HG03469 (cell line): ENCODE data around the gene LASP1NB.
"Not testable (repeated sequence)": the region's sequence is repeated elsewhere in the genome, so short reads cannot be mapped to it uniquely, and the experiment has no call there.

Experiments used
- ATAC-seq: cut with Tn5 transposase; IDR thresholded peaks from one replicate; pipeline ENCODE4 v1.9.1; 2021; ENCODE audit warnings: mild to moderate bottlenecking, moderate library complexity, moderate number of reproducible peaks; ENCODE audit not compliant: unreplicated experiment

The LASP1NB gene

DNA sequence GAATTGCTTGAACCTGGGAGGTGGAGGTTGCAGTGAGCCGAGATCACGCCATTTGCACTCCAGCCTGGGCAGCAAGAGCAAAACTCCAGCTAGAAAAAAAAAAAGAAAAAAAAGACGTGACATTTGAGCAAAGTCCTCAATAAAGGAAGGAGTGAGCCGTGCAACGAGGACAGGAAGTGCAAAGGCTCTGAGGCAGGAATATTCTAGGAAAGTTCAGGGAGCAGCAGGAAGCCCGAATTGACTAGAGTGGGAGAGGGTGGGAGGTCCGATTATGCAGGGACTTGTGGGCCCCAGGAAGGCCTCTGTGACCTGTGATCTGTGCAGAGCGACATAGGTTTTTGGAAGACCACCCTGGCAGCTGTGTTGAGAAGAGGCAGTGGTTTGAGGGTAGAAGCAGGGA, 8.6 kb upstream of the LASP1NB start:
- ATAC-seq, result no peak

DNA sequence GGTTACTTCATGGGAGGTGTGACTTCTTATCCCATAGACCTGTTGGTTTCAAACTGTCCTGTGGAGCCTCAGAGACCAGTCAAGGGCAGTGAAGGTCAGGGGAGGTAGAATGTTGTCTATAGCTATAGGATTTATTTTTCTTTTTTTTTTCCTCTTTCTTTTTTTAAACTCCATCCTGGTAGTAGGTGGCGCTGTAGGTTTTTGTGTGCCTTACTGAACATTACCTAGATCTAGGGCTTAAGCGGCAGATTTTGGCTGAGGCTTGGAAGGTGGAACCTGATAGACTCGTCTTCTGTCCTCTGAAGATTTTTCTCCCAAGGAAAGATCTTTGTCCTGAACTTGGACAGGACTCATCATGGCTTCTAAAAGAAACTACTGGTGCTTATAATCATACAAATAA, 8.2 kb upstream of the LASP1NB start:
- no peak for ATAC-seq

DNA sequence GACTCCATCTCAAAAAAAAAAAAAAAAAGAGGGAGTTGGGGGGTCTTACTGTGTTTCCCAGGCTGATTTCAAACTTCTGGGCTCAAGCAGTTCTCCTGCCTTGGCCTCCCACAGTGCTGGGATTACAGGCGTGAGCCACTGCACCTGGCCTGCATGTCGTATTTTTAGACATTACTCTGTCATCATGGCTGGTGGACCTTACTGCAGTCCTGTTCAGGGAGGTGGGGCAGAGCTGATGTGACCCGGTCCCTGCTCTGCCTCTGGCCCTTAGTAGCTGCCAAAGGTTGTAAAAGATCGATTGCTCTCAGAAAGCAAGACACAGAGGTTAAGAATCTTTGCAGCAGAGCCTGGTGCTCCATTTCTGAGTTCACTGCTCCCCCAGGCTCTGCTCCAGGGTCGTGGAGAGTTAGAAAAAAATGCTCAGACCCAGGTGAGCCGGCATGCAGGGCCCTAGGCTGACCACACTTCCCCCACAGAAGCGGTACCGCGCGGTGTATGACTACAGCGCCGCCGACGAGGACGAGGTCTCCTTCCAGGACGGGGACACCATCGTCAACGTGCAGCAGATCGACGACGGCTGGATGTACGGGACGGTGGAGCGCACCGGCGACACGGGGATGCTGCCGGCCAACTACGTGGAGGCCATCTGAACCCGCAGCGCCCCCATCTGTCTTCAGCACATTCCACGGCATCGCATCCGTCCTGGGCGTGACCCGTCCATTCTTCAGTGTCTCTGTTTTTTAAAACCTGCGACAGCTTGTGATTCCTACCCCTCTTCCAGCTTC, 7.1 kb upstream of the LASP1NB start:
- ATAC-seq, result no peak

DNA sequence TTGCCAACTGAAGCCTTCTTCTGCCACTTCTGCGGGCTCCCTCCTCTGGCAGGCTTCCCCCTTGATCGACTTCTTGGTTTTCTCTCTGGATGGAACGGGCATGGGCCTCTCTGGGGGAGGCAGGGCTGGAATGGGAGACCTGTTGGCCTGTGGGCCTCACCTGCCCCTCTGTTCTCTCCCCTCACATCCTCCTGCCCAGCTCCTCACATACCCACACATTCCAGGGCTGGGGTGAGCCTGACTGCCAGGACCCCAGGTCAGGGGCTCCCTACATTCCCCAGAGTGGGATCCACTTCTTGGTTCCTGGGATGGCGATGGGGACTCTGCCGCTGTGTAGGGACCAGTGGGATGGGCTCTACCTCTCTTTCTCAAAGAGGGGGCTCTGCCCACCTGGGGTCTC, 6.5 kb upstream of the LASP1NB start:
- no peak for ATAC-seq

DNA sequence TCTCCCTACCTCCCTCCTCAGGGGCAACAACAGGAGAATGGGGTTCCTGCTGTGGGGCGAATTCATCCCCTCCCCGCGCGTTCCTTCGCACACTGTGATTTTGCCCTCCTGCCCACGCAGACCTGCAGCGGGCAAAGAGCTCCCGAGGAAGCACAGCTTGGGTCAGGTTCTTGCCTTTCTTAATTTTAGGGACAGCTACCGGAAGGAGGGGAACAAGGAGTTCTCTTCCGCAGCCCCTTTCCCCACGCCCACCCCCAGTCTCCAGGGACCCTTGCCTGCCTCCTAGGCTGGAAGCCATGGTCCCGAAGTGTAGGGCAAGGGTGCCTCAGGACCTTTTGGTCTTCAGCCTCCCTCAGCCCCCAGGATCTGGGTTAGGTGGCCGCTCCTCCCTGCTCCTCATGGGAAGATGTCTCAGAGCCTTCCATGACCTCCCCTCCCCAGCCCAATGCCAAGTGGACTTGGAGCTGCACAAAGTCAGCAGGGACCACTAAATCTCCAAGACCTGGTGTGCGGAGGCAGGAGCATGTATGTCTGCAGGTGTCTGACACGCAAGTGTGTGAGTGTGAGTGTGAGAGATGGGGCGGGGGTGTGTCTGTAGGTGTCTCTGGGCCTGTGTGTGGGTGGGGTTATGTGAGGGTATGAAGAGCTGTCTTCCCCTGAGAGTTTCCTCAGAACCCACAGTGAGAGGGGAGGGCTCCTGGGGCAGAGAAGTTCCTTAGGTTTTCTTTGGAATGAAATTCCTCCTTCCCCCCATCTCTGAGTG, 5.9 kb upstream of the LASP1NB start:
- ATAC-seq, result no peak

DNA sequence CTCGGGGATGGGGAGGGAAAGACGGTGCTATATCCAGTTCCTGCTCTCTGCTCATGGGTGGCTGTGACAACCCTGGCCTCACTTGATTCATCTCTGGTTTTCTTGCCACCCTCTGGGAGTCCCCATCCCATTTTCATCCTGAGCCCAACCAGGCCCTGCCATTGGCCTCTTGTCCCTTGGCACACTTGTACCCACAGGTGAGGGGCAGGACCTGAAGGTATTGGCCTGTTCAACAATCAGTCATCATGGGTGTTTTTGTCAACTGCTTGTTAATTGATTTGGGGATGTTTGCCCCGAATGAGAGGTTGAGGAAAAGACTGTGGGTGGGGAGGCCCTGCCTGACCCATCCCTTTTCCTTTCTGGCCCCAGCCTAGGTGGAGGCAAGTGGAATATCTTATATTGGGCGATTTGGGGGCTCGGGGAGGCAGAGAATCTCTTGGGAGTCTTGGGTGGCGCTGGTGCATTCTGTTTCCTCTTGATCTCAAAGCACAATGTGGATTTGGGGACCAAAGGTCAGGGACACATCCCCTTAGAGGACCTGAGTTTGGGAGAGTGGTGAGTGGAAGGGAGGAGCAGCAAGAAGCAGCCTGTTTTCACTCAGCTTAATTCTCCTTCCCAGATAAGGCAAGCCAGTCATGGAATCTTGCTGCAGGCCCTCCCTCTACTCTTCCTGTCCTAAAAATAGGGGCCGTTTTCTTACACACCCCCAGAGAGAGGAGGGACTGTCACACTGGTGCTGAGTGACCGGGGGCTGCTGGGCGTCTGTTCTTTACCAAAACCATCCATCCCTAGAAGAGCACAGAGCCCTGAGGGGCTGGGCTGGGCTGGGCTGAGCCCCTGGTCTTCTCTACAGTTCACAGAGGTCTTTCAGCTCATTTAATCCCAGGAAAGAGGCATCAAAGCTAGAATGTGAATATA, 4.8 kb upstream of the LASP1NB start:
- ATAC-seq, result no peak

DNA sequence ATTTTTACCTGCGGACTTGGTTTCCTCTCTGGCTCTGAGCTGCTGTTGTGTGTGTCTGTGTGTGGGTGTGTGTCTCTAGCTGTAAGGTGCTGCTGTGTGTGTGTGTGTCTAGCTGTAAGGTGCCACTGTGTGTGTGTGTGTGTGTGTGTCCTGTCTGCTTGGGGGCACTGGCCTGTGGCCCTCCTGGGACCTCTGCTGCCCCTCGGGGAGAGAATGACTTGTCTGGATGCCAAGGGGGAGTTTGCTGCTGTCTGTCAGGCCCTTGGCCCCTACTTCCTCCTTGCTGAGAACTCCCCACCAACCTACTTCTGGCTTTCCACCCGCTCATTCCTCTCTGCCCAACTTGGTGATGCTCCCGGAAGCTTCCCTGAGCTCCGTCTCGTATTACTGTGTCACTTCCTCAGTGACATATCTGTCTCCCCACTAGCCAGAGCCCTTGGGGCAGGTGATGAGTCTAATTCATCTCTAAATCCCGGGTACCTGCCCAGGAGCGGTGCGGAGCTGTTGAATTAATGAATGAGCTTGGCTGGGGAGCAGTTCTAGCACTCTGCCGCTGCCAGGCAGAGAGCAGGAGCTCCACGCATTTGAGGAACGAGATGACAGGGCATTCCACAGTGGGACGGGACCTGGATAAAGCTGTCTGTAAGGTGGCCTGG, 3.5 kb upstream of the LASP1NB start:
- no peak for ATAC-seq

DNA sequence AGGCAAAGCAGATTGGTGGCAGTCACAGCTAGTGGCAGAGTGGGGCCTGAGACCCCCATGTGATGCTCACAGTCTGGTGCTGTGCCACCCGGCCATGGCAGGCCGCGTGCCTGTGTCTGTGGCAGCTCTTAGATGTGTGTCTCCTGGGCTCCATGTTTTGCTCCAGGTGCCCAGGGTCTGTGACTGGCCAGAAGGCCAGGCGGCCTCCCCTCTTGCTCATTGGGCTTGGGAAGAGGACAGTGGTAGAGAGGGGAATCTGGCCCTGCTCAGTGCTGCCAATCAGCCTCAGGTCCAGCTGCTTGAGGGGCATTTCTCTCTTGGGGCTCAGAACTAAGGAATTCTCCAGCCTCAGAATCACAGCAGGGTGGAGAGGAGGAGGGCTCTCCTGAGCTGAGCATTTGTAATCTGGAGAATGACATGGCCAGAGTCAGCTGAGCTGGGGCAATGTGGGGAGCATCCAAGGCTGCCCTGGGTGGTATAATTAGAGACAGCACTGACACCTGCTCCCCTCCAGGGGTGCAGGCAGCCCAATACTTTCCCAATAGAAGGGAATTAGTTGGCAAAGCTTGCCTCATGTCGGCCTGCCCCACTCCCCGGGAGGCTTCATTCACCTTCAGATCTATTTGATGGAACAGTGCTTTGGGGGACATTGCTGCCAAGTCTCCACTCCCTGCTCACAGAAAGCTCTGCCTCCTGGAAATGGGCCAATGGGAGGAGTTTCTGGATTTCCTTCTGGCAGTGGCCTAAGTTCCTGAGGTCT, 2.7 kb upstream of the LASP1NB start:
- no peak for ATAC-seq

DNA sequence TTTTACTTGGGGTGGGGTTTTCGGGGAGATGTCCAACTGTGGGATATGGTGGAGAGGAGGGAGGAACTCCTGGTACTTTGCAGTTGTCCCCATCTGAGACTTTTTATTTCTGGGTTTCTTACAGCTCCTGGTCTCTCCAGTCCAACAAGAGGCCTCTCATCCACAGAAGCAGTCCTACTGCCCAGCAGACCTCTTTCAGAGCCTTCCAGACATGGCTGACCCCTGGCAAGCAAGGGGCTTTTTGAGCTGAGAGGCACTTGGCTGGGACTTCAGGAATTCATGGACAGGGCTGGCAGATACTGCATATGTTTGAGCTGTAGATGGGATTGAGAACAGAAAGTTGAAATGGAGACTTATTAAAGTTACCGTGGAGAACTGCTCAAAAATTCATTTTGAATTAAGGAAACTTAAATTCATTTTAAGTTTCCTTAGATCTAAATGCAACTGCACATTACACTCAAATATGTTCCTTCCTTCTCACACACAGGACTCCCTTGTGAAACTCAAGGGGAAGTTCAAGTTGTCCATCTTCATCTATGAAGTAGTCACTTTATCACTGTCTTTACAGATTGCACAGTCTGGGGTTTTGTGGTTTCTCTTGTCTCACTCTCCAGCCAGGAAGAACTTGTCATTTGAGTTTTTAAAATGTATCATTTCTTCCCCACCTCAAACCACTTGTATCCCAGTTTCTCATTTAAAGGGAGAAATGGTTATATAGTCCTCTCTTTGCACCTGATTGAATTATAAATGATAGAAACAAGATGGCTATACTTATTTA, 1.1 kb downstream of the LASP1NB start:
- no peak for ATAC-seq

DNA sequence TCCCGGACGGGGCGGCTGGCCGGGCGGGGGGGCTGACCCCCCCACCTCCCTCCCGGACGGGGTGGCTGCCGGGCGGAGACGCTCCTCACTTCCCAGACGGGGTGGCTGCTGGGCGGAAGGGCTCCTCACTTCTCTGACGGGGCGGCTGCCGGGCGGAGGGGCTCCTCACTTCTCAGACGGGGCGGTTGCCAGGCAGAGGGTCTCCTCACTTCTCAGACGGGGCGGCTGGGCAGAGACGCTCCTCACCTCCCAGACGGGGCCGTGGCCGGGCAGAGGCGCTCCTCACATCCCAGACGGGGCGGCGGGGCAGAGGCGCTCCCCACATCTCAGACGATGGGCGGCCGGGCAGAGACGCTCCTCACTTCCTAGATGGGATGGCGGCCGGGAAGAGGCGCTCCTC, 5.4 kb downstream of the LASP1NB start:
- not testable (repeated sequence) for ATAC-seq

DNA sequence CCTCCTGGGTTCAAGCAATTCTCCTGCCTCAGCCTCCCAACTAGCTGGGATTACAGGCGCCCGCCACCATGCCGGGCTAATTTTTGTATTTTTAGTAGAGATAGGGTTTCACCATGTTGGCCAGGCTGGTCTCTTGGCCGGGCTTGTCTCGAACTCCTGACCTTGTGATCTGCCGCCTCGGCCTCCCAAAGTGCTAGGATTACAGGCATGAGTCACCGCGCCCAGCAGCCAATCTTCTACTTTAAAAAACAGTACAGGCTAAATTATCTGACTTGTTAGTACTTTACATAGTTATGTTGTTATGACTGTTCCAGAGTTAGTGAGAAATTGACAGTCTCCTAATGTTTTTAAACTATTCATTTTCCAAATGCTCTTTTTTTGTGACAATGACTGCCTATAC, 8.5 kb downstream of the LASP1NB start:
- not testable (repeated sequence) for ATAC-seq

DNA sequence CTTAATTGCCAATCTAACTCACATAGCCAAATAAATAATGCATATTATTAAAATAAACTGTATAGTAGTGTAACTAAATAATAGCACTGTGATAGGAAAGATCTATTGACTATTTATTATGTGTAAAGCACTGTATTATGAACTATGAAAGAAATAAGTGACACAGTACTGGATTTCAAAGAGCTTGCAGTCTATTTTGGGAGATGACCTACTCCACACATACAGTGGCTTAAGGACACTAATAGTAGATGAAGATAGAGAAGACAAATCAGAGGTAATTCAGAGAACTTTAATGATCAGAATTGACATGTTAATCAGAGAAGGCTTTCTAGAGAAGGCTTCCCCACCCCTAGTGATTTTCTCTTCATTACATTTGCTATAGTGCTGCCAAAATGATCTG, 14.6 kb downstream of the LASP1NB start:
- no peak for ATAC-seq

DNA sequence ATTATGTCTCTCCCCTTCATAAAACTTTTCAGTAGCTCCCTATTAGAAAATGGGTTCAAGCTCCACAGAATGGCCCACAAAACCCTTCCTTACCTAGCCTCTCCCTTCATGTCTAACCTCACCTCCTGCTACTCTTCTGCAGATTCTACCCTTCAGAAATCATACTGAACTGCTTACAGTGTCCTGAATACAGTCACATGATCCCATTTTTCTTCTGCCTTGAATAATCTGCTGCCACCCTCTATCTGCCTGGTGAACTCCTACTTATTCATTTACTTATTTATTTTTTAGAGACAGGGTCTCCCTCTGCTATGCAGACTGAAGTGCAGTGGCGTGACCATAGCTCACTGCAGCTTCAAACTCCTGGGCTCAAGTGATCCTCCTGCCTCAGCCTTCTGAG, 15.0 kb downstream of the LASP1NB start:
- ATAC-seq, result no peak

DNA sequence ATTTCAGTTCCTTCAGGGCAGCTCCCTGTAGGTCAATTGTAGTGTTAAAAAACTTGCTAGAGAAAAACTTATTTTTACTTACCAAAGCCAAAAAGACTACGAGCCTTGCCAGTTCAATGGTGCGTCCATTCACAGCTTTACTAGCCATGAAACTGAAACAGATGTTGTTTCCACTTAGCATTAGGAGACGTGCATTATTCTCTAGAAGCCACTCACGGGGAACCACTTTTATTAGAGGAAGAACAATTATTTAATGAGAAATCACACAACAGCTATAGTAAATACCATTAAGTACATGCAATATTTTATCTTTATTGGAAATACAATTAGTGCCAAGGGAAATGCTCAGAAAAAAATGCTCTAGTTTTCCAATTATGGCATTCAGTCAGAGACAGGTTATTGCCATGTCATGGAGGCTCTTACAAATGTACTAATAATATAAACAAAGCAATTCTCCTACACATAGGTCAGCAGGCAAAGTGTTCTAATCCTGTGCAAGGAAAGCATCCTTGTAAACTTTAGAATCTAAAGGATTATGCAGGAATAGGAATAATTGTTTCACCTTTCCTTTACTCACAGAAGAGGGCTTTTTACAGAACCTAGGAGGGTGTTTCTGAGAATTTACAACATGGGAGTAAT, 17.4 kb downstream of the LASP1NB start:
- ATAC-seq, result no peak

DNA sequence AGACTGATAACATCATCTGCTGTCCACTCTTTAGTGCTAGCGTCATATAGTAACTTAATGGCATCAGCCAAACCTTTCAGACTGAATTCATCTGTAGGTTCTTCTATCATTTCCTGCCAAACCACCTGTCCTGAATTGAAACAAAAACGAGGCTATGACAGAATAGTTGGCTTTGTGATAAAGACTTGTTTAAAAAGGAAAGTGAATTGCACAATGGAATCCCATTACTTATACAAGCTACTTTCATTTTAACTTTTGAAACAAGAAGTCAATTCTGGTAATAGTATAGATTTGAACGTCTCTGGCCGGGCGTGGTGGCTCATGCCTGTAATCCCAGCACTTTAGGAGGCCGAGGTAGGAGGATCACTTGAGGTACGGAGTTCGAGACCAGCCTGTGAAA, 18.2 kb downstream of the LASP1NB start:
- ATAC-seq, result no peak

DNA sequence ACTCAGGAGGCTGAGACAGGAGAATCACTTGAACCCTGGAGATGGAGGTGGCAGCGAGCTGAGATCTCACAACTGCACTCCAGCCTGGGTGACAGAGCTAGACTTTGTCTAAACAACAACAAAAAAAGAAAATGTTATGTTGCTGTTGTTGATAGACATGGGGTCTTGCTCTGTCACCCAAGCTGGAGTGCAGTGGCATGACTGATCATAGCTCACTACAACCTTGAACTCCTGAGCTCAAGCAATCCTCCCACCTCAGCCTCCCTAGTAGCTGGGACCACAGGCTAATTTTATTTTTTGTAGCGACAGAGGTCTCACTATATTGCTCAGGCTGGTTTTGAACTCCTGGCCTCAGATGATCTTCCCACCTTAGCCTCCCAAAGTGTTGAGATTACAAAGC, 21.8 kb downstream of the LASP1NB start:
- ATAC-seq, result no peak

DNA sequence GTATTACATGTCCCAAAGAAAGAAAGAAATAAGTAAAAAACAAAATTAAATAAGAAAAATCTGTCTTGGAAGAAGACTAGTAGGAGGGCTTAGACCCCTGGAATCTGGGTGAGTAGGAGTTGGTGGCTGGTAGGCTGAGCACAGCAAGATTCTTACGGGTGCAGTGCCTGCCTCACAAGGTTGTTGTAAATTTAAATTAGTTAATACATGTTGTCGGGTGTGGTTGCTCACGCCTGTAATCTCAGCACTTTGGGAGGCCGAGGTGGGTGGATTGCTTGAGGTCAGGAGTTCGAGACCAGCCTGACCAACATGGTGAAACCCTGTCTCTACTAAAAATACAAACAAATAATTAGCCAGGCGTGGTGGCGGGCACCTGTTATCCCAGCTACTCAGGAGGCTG, 28.4 kb downstream of the LASP1NB start:
- not testable (repeated sequence) for ATAC-seq

DNA sequence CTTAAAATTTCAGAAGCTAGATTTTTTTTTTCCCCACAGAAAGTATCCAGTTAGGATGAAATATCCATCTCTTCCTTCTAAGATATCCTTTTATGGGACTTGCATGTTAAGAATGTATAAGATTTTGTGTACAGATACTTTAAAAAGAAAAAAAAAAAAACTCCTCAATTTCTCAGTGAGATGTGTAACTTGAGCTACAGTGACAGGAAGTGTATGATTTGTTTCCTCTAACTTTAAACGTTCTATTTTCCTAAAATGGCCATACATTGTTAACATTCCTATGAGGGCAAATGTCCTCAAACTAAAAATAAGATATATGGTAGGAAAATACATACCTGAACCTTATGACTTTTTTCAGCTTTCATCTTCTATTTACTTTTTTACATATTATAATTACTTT, 32.9 kb downstream of the LASP1NB start:
- ATAC-seq, result no peak

DNA sequence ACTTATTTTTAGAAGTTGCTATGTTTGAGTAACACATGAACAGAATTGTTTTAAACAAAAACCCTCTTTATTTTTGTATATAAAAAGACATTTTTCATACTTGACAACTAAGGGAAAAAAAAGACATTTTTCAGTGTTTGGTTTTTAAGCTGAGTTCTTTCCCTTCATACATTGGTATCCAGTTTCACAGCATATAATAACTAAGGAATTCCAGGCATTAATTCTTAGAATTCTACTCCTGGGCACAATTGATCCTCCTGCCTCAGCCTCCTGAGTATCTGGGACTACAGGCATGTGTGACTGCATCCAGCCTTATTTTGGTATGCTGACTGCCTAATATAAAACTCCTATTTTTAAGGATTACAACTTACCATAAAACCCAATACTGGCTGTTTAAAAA, 33.3 kb downstream of the LASP1NB start:
- ATAC-seq, result no peak
